WTC11 (cell line): ENCODE measurements around the gene VWF.

Experiments used
- TCF7 ChIP-seq: sonication (generic); formaldehyde crosslinking; IDR thresholded peaks from 2 replicates; pipeline ENCODE4 v1.8.0; 2022; ENCODE audit warnings: mild to moderate bottlenecking, low read depth, missing genetic modification reagents, moderate library complexity
- TEAD1 ChIP-seq: sonication (generic); formaldehyde crosslinking; IDR thresholded peaks from 2 replicates; pipeline ENCODE4 v1.8.0; 2022; ENCODE audit warnings: mild to moderate bottlenecking, missing genetic modification reagents
- TF ChIP-seq, protein P1 (sequence below): sonication (generic); formaldehyde crosslinking; IDR thresholded peaks from 2 replicates; pipeline ENCODE4 v1.8.0; 2022; ENCODE audit warnings: mild to moderate bottlenecking, missing genetic modification reagents
- TF ChIP-seq, protein P2 (sequence below): fragments of 200-600 bp; IDR thresholded peaks from 2 replicates; pipeline ENCODE4 v1.8.0; 2022; ENCODE audit warnings: antibody characterized with exemption
- TF ChIP-seq, protein P3 (sequence below): sonication (generic); formaldehyde crosslinking; IDR thresholded peaks from 2 replicates; pipeline ENCODE4 v1.8.1; 2022; ENCODE audit warnings: missing genetic modification reagents, borderline replicate concordance

DNA sequence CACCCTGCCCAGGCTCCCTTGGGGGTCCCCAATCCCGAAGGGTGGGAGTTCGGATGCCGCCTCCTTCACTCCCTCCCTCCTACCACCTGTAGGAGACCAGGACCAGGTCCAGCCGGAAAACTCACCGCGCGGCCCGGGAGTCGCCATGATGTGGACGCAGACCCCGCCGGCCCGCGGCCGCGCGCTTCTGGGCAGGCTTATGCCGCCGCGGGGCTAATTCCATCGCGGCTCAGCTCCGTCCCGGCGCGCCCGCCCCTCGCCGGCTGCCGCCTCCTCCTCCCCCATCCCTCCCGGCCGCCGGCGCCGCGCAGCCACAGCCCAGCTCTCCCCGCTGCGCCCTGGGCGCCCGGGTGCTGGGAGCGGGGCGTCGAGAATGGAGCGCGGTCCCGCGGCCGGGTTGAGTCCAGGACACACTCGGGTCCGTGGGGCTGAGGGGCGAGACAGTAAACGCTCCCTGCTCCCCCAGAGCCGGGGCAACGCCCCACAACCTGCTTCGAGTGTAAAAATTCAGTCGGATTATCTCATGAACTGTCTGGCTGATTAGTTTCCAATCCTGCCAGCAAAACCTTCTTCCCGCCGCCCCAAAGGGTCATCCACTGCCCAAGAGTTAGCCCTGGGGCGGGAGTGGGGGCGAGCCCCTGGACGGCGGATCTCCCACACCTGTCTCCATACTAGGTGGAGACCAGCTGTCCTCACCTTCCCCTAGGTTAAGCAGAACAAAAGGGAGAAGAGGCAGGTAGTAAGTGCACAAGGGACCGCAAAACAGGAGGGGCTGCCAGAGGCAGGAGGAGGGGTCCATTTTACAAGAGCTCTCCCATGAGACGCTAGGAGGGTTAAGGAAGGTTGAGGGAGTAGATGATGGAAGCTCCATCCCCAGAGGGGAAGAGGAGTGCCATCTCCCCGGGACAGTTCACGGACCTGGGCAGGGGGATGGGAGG, 179.1 kb downstream of the VWF start, which contains the start of gene ANO2:
- TF ChIP-seq, protein P1, sequence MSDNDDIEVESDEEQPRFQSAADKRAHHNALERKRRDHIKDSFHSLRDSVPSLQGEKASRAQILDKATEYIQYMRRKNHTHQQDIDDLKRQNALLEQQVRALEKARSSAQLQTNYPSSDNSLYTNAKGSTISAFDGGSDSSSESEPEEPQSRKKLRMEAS, result 0 out of 2 replicates have a peak, but pooled peaks have one; percentile 12
- 0 out of 2 replicates have a peak, but pooled peaks have one; percentile 14 for TF ChIP-seq TEAD1 (CRISPR knock-in tag)
- TF ChIP-seq, protein P2, sequence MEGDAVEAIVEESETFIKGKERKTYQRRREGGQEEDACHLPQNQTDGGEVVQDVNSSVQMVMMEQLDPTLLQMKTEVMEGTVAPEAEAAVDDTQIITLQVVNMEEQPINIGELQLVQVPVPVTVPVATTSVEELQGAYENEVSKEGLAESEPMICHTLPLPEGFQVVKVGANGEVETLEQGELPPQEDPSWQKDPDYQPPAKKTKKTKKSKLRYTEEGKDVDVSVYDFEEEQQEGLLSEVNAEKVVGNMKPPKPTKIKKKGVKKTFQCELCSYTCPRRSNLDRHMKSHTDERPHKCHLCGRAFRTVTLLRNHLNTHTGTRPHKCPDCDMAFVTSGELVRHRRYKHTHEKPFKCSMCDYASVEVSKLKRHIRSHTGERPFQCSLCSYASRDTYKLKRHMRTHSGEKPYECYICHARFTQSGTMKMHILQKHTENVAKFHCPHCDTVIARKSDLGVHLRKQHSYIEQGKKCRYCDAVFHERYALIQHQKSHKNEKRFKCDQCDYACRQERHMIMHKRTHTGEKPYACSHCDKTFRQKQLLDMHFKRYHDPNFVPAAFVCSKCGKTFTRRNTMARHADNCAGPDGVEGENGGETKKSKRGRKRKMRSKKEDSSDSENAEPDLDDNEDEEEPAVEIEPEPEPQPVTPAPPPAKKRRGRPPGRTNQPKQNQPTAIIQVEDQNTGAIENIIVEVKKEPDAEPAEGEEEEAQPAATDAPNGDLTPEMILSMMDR, result no peak
- TF ChIP-seq TCF7 (CRISPR knock-in tag), result no peak
- TF ChIP-seq, protein P3, sequence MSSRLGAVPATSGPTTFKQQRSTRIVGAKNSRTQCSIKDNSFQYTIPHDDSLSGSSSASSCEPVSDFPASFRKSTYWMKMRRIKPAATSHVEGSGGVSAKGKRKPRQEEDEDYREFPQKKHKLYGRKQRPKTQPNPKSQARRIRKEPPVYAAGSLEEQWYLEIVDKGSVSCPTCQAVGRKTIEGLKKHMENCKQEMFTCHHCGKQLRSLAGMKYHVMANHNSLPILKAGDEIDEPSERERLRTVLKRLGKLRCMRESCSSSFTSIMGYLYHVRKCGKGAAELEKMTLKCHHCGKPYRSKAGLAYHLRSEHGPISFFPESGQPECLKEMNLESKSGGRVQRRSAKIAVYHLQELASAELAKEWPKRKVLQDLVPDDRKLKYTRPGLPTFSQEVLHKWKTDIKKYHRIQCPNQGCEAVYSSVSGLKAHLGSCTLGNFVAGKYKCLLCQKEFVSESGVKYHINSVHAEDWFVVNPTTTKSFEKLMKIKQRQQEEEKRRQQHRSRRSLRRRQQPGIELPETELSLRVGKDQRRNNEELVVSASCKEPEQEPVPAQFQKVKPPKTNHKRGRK (CRISPR knock-in tag), result no peak
